ENCODE results near the gene HFE. TPM values are rescaled to one million over a fixed set of nuclear protein-coding genes. Genes with fewer than 3 reads are reported as not detected.
"Not testable (repeated sequence)": the region's sequence is repeated elsewhere in the genome, so short reads cannot be mapped to it uniquely, and the experiment has no call there.

Gene HFE
- total and polyA plus RNA-seq, 10 of the 15 experiments (the other 5 are each of a cell fraction or from before 2014, with no cell fraction given) = 0.52 to 5.9 (median 1.7) TPM

GRCh38 chr6:26045928-26046368 is 41.3 kb upstream of the HFE start (continued):
- TF ChIP-seq ZBTB4 (CRISPR knock-in tag; IDR thresholded peaks at IDR 0.05) (peak; percentile 80; the same call in 1 of the 2 replicates), NR2F1 (conservative IDR thresholded peaks at IDR 0.05) (no peak), CHD2 (IDR thresholded peaks at IDR 0.05; ENCODE audit: borderline replicate concordance, low read depth, low read length) (no peak), MYB (IDR thresholded peaks at IDR 0.05; ENCODE audit: borderline replicate concordance, low read depth, low read length) (no peak), NFYB (IDR thresholded peaks at IDR 0.05; ENCODE audit: insufficient read depth, low read depth, low read length) (no peak), SUPT20H (IDR thresholded peaks at IDR 0.05; ENCODE audit: borderline replicate concordance, control insufficient read depth, low read depth, low read length) (no peak)

- in situ Hi-C loops (cut with MboI); H3K4me3 ChIP-seq; H2AFZ ChIP-seq (ENCODE audit: control insufficient read depth, low read depth, low read length); DNase-seq (ENCODE audit: low read depth, low spot score); H3K9me3 ChIP-seq (replicated peaks; ENCODE audit: control insufficient read depth, insufficient read depth, low read length); H3K79me2 ChIP-seq (ENCODE audit: control insufficient read depth, insufficient read depth, low read length); H3K27ac ChIP-seq (ENCODE audit: control insufficient read depth, insufficient read depth); H3K36me3 ChIP-seq (ENCODE audit: control insufficient read depth in 2 of 2, insufficient read depth in 2 of 2, low read length in 1 of 2); FAIRE-seq; H3K4me2 ChIP-seq (ENCODE audit: control insufficient read depth, insufficient read depth); RAD21 ChIA-PET (ENCODE audit: unreplicated experiment); intact Hi-C loops (cut with micrococcal nuclease; ENCODE audit: unreplicated experiment); H3K27me3 ChIP-seq (replicated peaks in 1 of 2; ENCODE audit: control insufficient read depth in 2 of 2, insufficient read depth in 2 of 2, low read length in 1 of 2); H3K9ac ChIP-seq (ENCODE audit: control insufficient read depth, insufficient read depth, low read length); H4K20me1 ChIP-seq (ENCODE audit: control insufficient read depth, insufficient read depth); ATAC-seq; BruUV-seq (replicated peaks): not testable (repeated sequence)
- SMC1A ChIA-PET (ENCODE audit: uncharacterized antibody, unreplicated experiment) = interaction anchor here (1.4 to 2.9 kb wide), 3 partner anchors 22 to 27 kb away, joined by 4 to 19 read pairs (median 12); a partner anchor contains a TSS
- 98% methylated on average over 13 of the region's 18 CpGs for WGBS (ENCODE audit: insufficient coverage, insufficient replicate concordance, low lambda C conversion rate, missing lambda C conversion rate)
- POLR2A ChIA-PET = interaction anchor here (0.7 to 2.6 kb wide), 6 partner anchors 8 to 76 kb away, joined by 3 to 36 read pairs (median 6); a partner anchor contains a TSS
- H3K4me1 ChIP-seq (ENCODE audit: control insufficient read depth, insufficient read depth, low read length) = peaks cover 21% of the 10 kb centered on the region
- CTCF ChIA-PET = interaction anchor here (1.1 to 1.4 kb wide), 2 partner anchors 16 to 19 kb away, joined by 4 to 5 read pairs; no protein-coding TSS in a partner anchor
These were observed 39.9 kb upstream of the HFE start for GRCh38 chr6:26047329-26047728.

Measured in GM12878 (cell line).